HEK293 (cell line): ENCODE data around the gene TMEM158.

Source experiments
- CTCF ChIA-PET: fragments of 350-600 bp; formaldehyde crosslinking; extraction: SDS; loops from one replicate; lab custom pipeline; 2021; ENCODE audit warnings: antibody characterized with exemption; lab: Yijun Ruan, JAX
- POLR2A ChIA-PET: fragments of 300-600 bp; formaldehyde crosslinking; extraction: SDS; loops from one replicate; lab custom pipeline; 2020; ENCODE audit warnings: antibody characterized with exemption, inconsistent platforms; lab: Yijun Ruan, JAX
- H3K27ac ChIP-seq: fragments of 200-500 bp; sonication (Bioruptor generic); 2 replicates; pipeline ENCODE4 v1.5.1; 2014; ENCODE audit warnings: low read depth, low read length, control low read depth, inconsistent platforms; ENCODE audit errors: extremely low read depth
- H3K36me3 ChIP-seq, 2 experiments: fragments of 200-500 bp in 1 of 2; sonication (Bioruptor generic) in 1 of 2; 1 replicate in 1 of 2; 2 replicates in 1 of 2; pipeline ENCODE4 v1.5.1; 2014 to 2017; ENCODE audit warnings: inconsistent platforms in 2 of 2, low read length in 2 of 2; ENCODE audit not compliant: control insufficient read depth in 2 of 2, insufficient read depth in 1 of 2
- H3K4me1 ChIP-seq: fragments of 200-500 bp; sonication (Bioruptor generic); 2 replicates; pipeline ENCODE4 v1.5.1; 2014; ENCODE audit warnings: mild to moderate bottlenecking, low read length, inconsistent platforms; ENCODE audit not compliant: control insufficient read depth, insufficient read depth
- H3K4me3 ChIP-seq: 2 replicates; pipeline ENCODE4 v1.5.1; 2011; ENCODE audit warnings: low read depth, mild to moderate bottlenecking, control low read depth, low read length, moderate library complexity
- H3K9me3 ChIP-seq: fragments of 200-500 bp; sonication (Bioruptor generic); 2 replicates; pipeline ENCODE4 v1.5.1; 2014; ENCODE audit warnings: low read depth, low read length, inconsistent platforms; ENCODE audit not compliant: control insufficient read depth, insufficient read depth
- AEBP2 ChIP-seq: fragments of 450-650 bp; formaldehyde crosslinking; IDR thresholded peaks from 2 replicates; pipeline ENCODE4 v1.5.1; 2016; ENCODE audit warnings: missing biosample characterization, missing genetic modification characterization, borderline replicate concordance
- OSR2 ChIP-seq: fragments of 450-650 bp; formaldehyde crosslinking; IDR thresholded peaks from 2 replicates; pipeline ENCODE4 v1.5.1; 2016; ENCODE audit warnings: missing biosample characterization, missing genetic modification characterization
- SP3 ChIP-seq: fragments of 450-650 bp; formaldehyde crosslinking; IDR thresholded peaks from 2 replicates; pipeline ENCODE4 v1.5.1; 2016; ENCODE audit warnings: missing biosample characterization, missing genetic modification characterization
- TRIM28 ChIP-seq: IDR thresholded peaks from 2 replicates; pipeline ENCODE4 v1.6.1; 2011; ENCODE audit warnings: low read length, control low read depth, borderline replicate concordance
- ZBTB20 ChIP-seq: fragments of 450-650 bp; formaldehyde crosslinking; IDR thresholded peaks from 2 replicates; pipeline ENCODE4 v1.5.1; 2016; ENCODE audit warnings: missing biosample characterization, missing genetic modification characterization
- ZBTB8A ChIP-seq: fragments of 450-650 bp; formaldehyde crosslinking; IDR thresholded peaks from 2 replicates; pipeline ENCODE4 v1.5.1; 2016; ENCODE audit warnings: missing biosample characterization, missing genetic modification characterization
- ZNF23 ChIP-seq: fragments of 450-650 bp; formaldehyde crosslinking; IDR thresholded peaks from 2 replicates; pipeline ENCODE4 v1.5.1; 2016; ENCODE audit warnings: missing biosample characterization, missing genetic modification characterization, borderline replicate concordance
- ZNF391 ChIP-seq: fragments of 450-650 bp; formaldehyde crosslinking; IDR thresholded peaks from 2 replicates; pipeline ENCODE4 v1.5.1; 2016; ENCODE audit warnings: low read depth, missing biosample characterization, missing genetic modification characterization, borderline replicate concordance
- ZNF398 ChIP-seq: fragments of 450-650 bp; formaldehyde crosslinking; IDR thresholded peaks from 2 replicates; pipeline ENCODE4 v1.5.1; 2017; ENCODE audit warnings: missing biosample characterization, missing genetic modification characterization
- ZNF510 ChIP-seq: fragments of 450-650 bp; formaldehyde crosslinking; IDR thresholded peaks from 2 replicates; pipeline ENCODE4 v1.5.1; 2018; ENCODE audit warnings: mild to moderate bottlenecking, missing genetic modification characterization, missing biosample characterization; ENCODE audit not compliant: insufficient replicate concordance
- ZNF514 ChIP-seq: fragments of 450-650 bp; formaldehyde crosslinking; IDR thresholded peaks from 2 replicates; pipeline ENCODE4 v1.5.1; 2016; ENCODE audit warnings: missing biosample characterization, missing genetic modification characterization
- ZNF518A ChIP-seq: fragments of 450-650 bp; formaldehyde crosslinking; conservative IDR thresholded peaks from 2 replicates; pipeline ENCODE4 v1.5.1; 2016; ENCODE audit warnings: low read depth, missing biosample characterization, missing genetic modification characterization
- ZNF521 ChIP-seq: fragments of 450-650 bp; formaldehyde crosslinking; IDR thresholded peaks from 2 replicates; pipeline ENCODE4 v1.5.1; 2017; ENCODE audit warnings: missing biosample characterization, mild to moderate bottlenecking, missing genetic modification characterization
- ZNF530 ChIP-seq: fragments of 450-650 bp; formaldehyde crosslinking; IDR thresholded peaks from 2 replicates; pipeline ENCODE4 v1.5.1; 2016; ENCODE audit warnings: low read depth, missing biosample characterization, missing genetic modification characterization
- ZNF544 ChIP-seq: fragments of 450-650 bp; formaldehyde crosslinking; IDR thresholded peaks from 2 replicates; pipeline ENCODE4 v1.5.0; 2017; ENCODE audit warnings: missing biosample characterization, missing genetic modification characterization
- ZNF639 ChIP-seq: fragments of 450-650 bp; formaldehyde crosslinking; IDR thresholded peaks from 2 replicates; pipeline ENCODE4 v1.5.1; 2016; ENCODE audit warnings: missing biosample characterization, missing genetic modification characterization
- ZNF707 ChIP-seq: fragments of 450-650 bp; formaldehyde crosslinking; IDR thresholded peaks from 2 replicates; pipeline ENCODE4 v1.5.1; 2016; ENCODE audit warnings: missing biosample characterization, missing genetic modification characterization
- ZNF747 ChIP-seq: fragments of 450-650 bp; formaldehyde crosslinking; IDR thresholded peaks from 2 replicates; pipeline ENCODE4 v1.5.1; 2016; ENCODE audit warnings: missing biosample characterization, missing genetic modification characterization
- ZSCAN23 ChIP-seq: fragments of 450-650 bp; formaldehyde crosslinking; IDR thresholded peaks from 2 replicates; pipeline ENCODE4 v1.5.1; 2016; ENCODE audit warnings: missing biosample characterization, missing genetic modification characterization
- ZSCAN4 ChIP-seq: fragments of 450-650 bp; formaldehyde crosslinking; IDR thresholded peaks from 2 replicates; pipeline ENCODE4 v1.5.1; 2017; ENCODE audit warnings: missing biosample characterization, missing genetic modification characterization

The TMEM158 gene

GRCh38 chr3:45272032-45272810 lies 46.1 kb upstream of the TMEM158 start:
- Histone ChIP-seq H3K27ac (no peak overlapping the region), H3K4me3 (no peak overlapping the region), H3K4me1 (no peaks in the 10 kb centered on the region), H3K9me3 (no peaks in the 10 kb centered on the region)
- POLR2A ChIA-PET: no interaction called here
- TF ChIP-seq ZNF639 (tag by site-specific recombination) (no peak), ZNF23 (tag by site-specific recombination) (no peak), AEBP2 (no peak), OSR2 (tag by site-specific recombination) (no peak), ZSCAN23 (tag by site-specific recombination) (no peak), ZNF514 (tag by site-specific recombination) (no peak), ZNF521 (tag by site-specific recombination) (no peak), ZNF530 (no peak), ZNF544 (tag by site-specific recombination) (no peak), ZBTB8A (tag by site-specific recombination) (no peak), ZNF510 (tag by site-specific recombination) (no peak)
- TF ChIP-seq, all 188 proteins: peak for 0
- CTCF ChIA-PET: no interaction called here
- no peaks in the 10 kb centered on the region for H3K36me3 ChIP-seq

GRCh38 chr3:45269952-45270351 lies 43.9 kb upstream of the TMEM158 start:
- ChIA-PET CTCF (interaction anchor here (0.6 kb wide), 1 partner anchor 231 kb away, joined by 3 read pairs; no protein-coding TSS in a partner anchor), POLR2A (no interaction called here)
- Histone ChIP-seq H3K9me3 (no peaks in the 10 kb centered on the region), H3K36me3 (no peaks in the 10 kb centered on the region), H3K4me3 (no peak overlapping the region), H3K4me1 (no peaks in the 10 kb centered on the region), H3K27ac (no peak overlapping the region)
- TF ChIP-seq SP3 (tag by site-specific recombination): no peak

GRCh38 chr3:45267097-45267496 lies 41.0 kb upstream of the TMEM158 start:
- Histone ChIP-seq H3K9me3 (no peaks in the 10 kb centered on the region), H3K36me3 (no peaks in the 10 kb centered on the region), H3K4me3 (no peak overlapping the region), H3K4me1 (no peaks in the 10 kb centered on the region), H3K27ac (no peak overlapping the region)
- POLR2A ChIA-PET: no interaction called here
- CTCF ChIA-PET: interaction anchor here (0.6 kb wide), 1 partner anchor 10 kb away, joined by 3 read pairs; no protein-coding TSS in a partner anchor
- TF ChIP-seq ZNF747 (tag by site-specific recombination) (no peak), ZSCAN4 (tag by site-specific recombination) (no peak), TRIM28 (no peak), ZNF391 (tag by site-specific recombination) (no peak), ZNF518A (no peak), ZBTB20 (tag by site-specific recombination) (no peak), ZNF398 (no peak), ZNF510 (tag by site-specific recombination) (no peak), ZNF707 (tag by site-specific recombination) (no peak)
